CD14-positive monocyte (primary cell): Measurements from ENCODE around the gene CRIP2. TPM values are rescaled to one million over a fixed set of nuclear protein-coding genes. Genes with fewer than 3 reads are reported as not detected.
A peak's percentile ranks its signal among the peaks of the same experiment; 100 is the strongest.

Experiments used
- DNase-seq, 3 donors: peaks; one replicate each; pipeline ENCODE4 v3.0.0-alpha.2; 2011 to 2022
- H2AFZ ChIP-seq: 2 replicates; pipeline ENCODE4 v1.6.0; 2012; ENCODE audit warnings: mild to moderate bottlenecking, low read depth, low read length, inconsistent platforms; ENCODE audit not compliant: insufficient read depth, poor library complexity, severe bottlenecking
- H3K27ac ChIP-seq, 2 donors: 1 replicate in 1 of 2; 2 replicates in 1 of 2; pipeline ENCODE4 v1.5.1; 2012 to 2013; ENCODE audit warnings: low read length in 2 of 2, control low read depth in 1 of 2, inconsistent platforms in 1 of 2, low read depth in 1 of 2, mild to moderate bottlenecking in 1 of 2
- H3K27me3 ChIP-seq, 2 donors: one replicate each; pipeline versions ENCODE4 v1.6.0 to v1.6.1; 2011 to 2013; ENCODE audit warnings: low read length in 2 of 2; ENCODE audit not compliant: control insufficient read depth in 2 of 2, insufficient read depth in 2 of 2
- H3K36me3 ChIP-seq, 2 donors: replicated peaks in 1 of 2; 1 replicate in 1 of 2; 2 replicates in 1 of 2; pipeline versions ENCODE4 v1.5.1 to v1.6.1; 2012 to 2013; ENCODE audit warnings: low read length in 2 of 2, control low read depth in 1 of 2, inconsistent platforms in 1 of 2, mild to moderate bottlenecking in 1 of 2; ENCODE audit not compliant: insufficient read depth in 2 of 2, control insufficient read depth in 1 of 2
- H3K4me1 ChIP-seq, 2 donors: 1 replicate in 1 of 2; 2 replicates in 1 of 2; pipeline versions ENCODE4 v1.5.1 to v1.6.1; 2012 to 2013; ENCODE audit warnings: low read length in 2 of 2, control low read depth in 1 of 2, inconsistent platforms in 1 of 2, mild to moderate bottlenecking in 1 of 2, moderate library complexity in 1 of 2; ENCODE audit not compliant: insufficient read depth in 2 of 2, control insufficient read depth in 1 of 2
- H3K4me2 ChIP-seq: replicated peaks from 2 replicates; pipeline ENCODE3; 2012; ENCODE audit warnings: low read length, moderate library complexity, mild to moderate bottlenecking; ENCODE audit not compliant: poor library complexity, severe bottlenecking; ENCODE audit errors: extremely low read depth
- H3K4me3 ChIP-seq, 3 experiments: fragments of 200-600 bp in 1 of 3; sonication (generic) in 1 of 3; replicated peaks in 1 of 3; 1 replicate in 2 of 3; 2 replicates in 1 of 3; pipeline ENCODE4 v1.5.1; 2011 to 2013; ENCODE audit warnings: low read length in 3 of 3, mild to moderate bottlenecking in 3 of 3, control low read depth in 2 of 3, low read depth in 2 of 3, inconsistent platforms in 1 of 3, moderate library complexity in 1 of 3
- H3K79me2 ChIP-seq: 2 replicates; pipeline ENCODE4 v1.6.0; 2012; ENCODE audit warnings: mild to moderate bottlenecking, control low read depth, inconsistent platforms, low read length, moderate library complexity; ENCODE audit not compliant: insufficient read depth
- H3K9ac ChIP-seq: 2 replicates; pipeline ENCODE4 v1.6.0; 2017; ENCODE audit warnings: low read length, mild to moderate bottlenecking; ENCODE audit not compliant: insufficient read depth, poor library complexity, severe bottlenecking
- H3K9me3 ChIP-seq, 2 donors: replicated peaks in 1 of 2; 1 replicate in 1 of 2; 2 replicates in 1 of 2; pipeline versions ENCODE4 v1.5.1 to v1.6.1; 2012 to 2013; ENCODE audit warnings: low read length in 2 of 2, control low read depth in 1 of 2; ENCODE audit not compliant: control insufficient read depth in 1 of 2, insufficient read depth in 1 of 2
- H4K20me1 ChIP-seq: 2 replicates; pipeline ENCODE4 v1.6.0; 2012; ENCODE audit warnings: mild to moderate bottlenecking, low read length, control low read depth, moderate library complexity; ENCODE audit not compliant: insufficient read depth
- H3K27ac Mint-ChIP-seq, 7 donors: one replicate each; pipeline ENCODE4 v1.8.0; 2020; ENCODE audit warnings: mild to moderate bottlenecking in 7 of 7, mixed read lengths in 7 of 7, moderate library complexity in 6 of 7, inconsistent platforms in 2 of 7
- H3K27me3 Mint-ChIP-seq, 3 donors: one replicate each; pipeline ENCODE4 v1.8.0; 2021 to 2022; ENCODE audit warnings: low read depth in 3 of 3, mild to moderate bottlenecking in 3 of 3, mixed read lengths in 3 of 3, moderate library complexity in 3 of 3, inconsistent platforms in 1 of 3
- H3K36me3 Mint-ChIP-seq, 2 donors: one replicate each; pipeline ENCODE4 v1.8.0; 2020; ENCODE audit warnings: mixed read lengths in 2 of 2, inconsistent platforms in 1 of 2, mild to moderate bottlenecking in 1 of 2
- H3K4me1 Mint-ChIP-seq: one replicate; pipeline ENCODE4 v1.8.0; 2020; ENCODE audit warnings: mild to moderate bottlenecking, mixed read lengths
- H3K4me3 Mint-ChIP-seq, 2 donors: one replicate each; pipeline ENCODE4 v1.8.0; 2020; ENCODE audit warnings: mild to moderate bottlenecking in 2 of 2, mixed read lengths in 2 of 2, moderate library complexity in 1 of 2
- H3K9me3 Mint-ChIP-seq, 7 donors: one replicate each; pipeline ENCODE4 v1.8.0; 2020 to 2022; ENCODE audit warnings: mixed read lengths in 7 of 7, mild to moderate bottlenecking in 6 of 7, moderate library complexity in 6 of 7, inconsistent platforms in 2 of 7
- CTCF ChIP-seq: fragments of 200-600 bp; IDR thresholded peaks from one replicate; pipeline ENCODE4 v1.8.0; 2022; ENCODE audit warnings: antibody characterized with exemption, mild to moderate bottlenecking
- WGBS: methylation state at CpG from one replicate; pipeline ENCODE4 v1.1.5; 2013; ENCODE audit warnings: missing lambda C conversion rate; ENCODE audit not compliant: insufficient coverage; 5-methylcytosine and 5-hydroxymethylcytosine counted together
- intact Hi-C, 2 donors: fragments of 100-400 bp; cut with micrococcal nuclease; formaldehyde crosslinking; loops; one replicate each; pipeline versions ENCODE4 v1.15.0 to v1.15.1; 2023
- polyA plus RNA-seq, 3 donors: library from polyadenylated mRNA; depleted of rRNA in 1 of 3; unstranded in 2 of 3; stranded (reverse) in 1 of 3; fragments of 300-500 nt in 2 of 3; fragments of >200 nt in 1 of 3; fragmentation: Illumina TruSeq in 2 of 3; gene quantifications; 1 replicate in 2 of 3; 2 replicates in 1 of 3; pipeline ENCODE4 v1.2.3, GENCODE V29; 2012 to 2021

CRIP2 gene
- polyA plus RNA-seq, 3 donors: 2.1 to 4.0 (median 3.3) TPM

GRCh38 chr14:105527381-105527825 lies 52.8 kb downstream of the CRIP2 start:
- TF ChIP-seq CTCF: no peak
- intact Hi-C loops: loop anchor here (5.0 to 10.0 kb wide), 2 partner anchors 83 to 325 kb away; no protein-coding TSS in a partner anchor
- Histone ChIP-seq H3K4me3 (peak overlapping the region in 1 of 3 experiments; percentile 75), H2AFZ (peak overlapping the region; percentile 35), H3K27ac (no peak overlapping the region), H3K4me2 (peak overlapping the region; percentile 87), H3K27me3 (peaks cover 36 to 57% of the 10 kb centered on the region in 2 donors), H3K36me3 (no peaks in the 10 kb centered on the region), H4K20me1 (no peaks in the 10 kb centered on the region), H3K9ac (no peak overlapping the region), H3K9me3 (peaks cover 0 to 23% of the 10 kb centered on the region in 2 donors), H3K79me2 (no peaks in the 10 kb centered on the region), H3K4me1 (peaks cover 30 to 35% of the 10 kb centered on the region in 2 donors)
- peak overlapping the region; percentile 56 to 83 for H3K4me3 Mint-ChIP-seq
- no peaks in the 10 kb centered on the region for H3K36me3 Mint-ChIP-seq
- peaks cover 24% of the 10 kb centered on the region for H3K4me1 Mint-ChIP-seq
- H3K27me3 Mint-ChIP-seq: peaks cover 48 to 86% (median 65%) of the 10 kb centered on the region in 3 donors
- no peak for DNase-seq
- no peak overlapping the region for H3K27ac Mint-ChIP-seq
- peaks cover 0 to 14% (median 8%) of the 10 kb centered on the region in 7 donors for H3K9me3 Mint-ChIP-seq
- 44% methylated on average over 13 of the region's 23 CpGs for WGBS

GRCh38 chr14:105527826-105528585 lies 53.4 kb downstream of the CRIP2 start:
- Mint-ChIP-seq H3K9me3 (peaks cover 0 to 14% (median 8%) of the 10 kb centered on the region in 7 donors), H3K27ac (no peak overlapping the region), H3K36me3 (no peaks in the 10 kb centered on the region), H3K27me3 (peaks cover 46 to 83% (median 60%) of the 10 kb centered on the region in 3 donors), H3K4me1 (peaks cover 28% of the 10 kb centered on the region), H3K4me3 (peak overlapping the region; percentile 56 to 83)
- H3K9ac ChIP-seq: peak overlapping the region; percentile 64
- peak; percentile 59 to 74 (median 61) for DNase-seq
- no peaks in the 10 kb centered on the region for H3K79me2 ChIP-seq
- H3K4me3 ChIP-seq: peak overlapping the region; percentile 28 to 75 (median 31)
- H3K4me1 ChIP-seq: peaks cover 30 to 35% of the 10 kb centered on the region in 2 donors
- peaks cover 36 to 57% of the 10 kb centered on the region in 2 donors for H3K27me3 ChIP-seq
- peak overlapping the region; percentile 87 for H3K4me2 ChIP-seq
- H4K20me1 ChIP-seq: no peaks in the 10 kb centered on the region
- H3K9me3 ChIP-seq: peaks cover 0 to 23% of the 10 kb centered on the region in 2 donors
- H3K36me3 ChIP-seq: no peaks in the 10 kb centered on the region
- TF ChIP-seq CTCF: peak; percentile 93
- WGBS: 13% methylated on average over 64 of the region's 67 CpGs
- intact Hi-C loops: loop anchor here (2.0 to 10.0 kb wide), 3 partner anchors 83 to 326 kb away; no protein-coding TSS in a partner anchor
- H2AFZ ChIP-seq: peak overlapping the region; percentile 93
- no peak overlapping the region for H3K27ac ChIP-seq
